MCF 10A (cell line): ENCODE measurements around the gene CYFIP1. TPM values are rescaled to one million over a fixed set of nuclear protein-coding genes. Genes with fewer than 3 reads are reported as not detected.

Experiments used
- BruUV-seq: library from RNA; stranded (reverse); fragments of 400-500 nt; replicated peaks from 2 replicates; lab custom pipeline; 2021; lab: Mats Ljungman, UMichigan
- CTCF ChIA-PET: fragments of 300-600 bp; sonication (Branson Sonifier 250); formaldehyde crosslinking; extraction: SDS; loops from one replicate; lab custom pipeline; 2021; ENCODE audit warnings: antibody characterized with exemption, inconsistent platforms; lab: Yijun Ruan, JAX
- POLR2A ChIA-PET: fragments of 300-600, 350-650 bp; sonication (Branson Sonifier 250); formaldehyde crosslinking; extraction: SDS; loops from one replicate; lab custom pipeline; 2020; ENCODE audit warnings: antibody characterized with exemption, inconsistent platforms; lab: Yijun Ruan, JAX
- DNase-seq: peaks from one replicate; pipeline ENCODE4 v3.0.0-alpha.2; 2018; ENCODE audit not compliant: unreplicated experiment
- H3K27ac Mint-ChIP-seq: one replicate; pipeline ENCODE4 v1.8.0; 2022; ENCODE audit warnings: mild to moderate bottlenecking, low read depth, mixed read lengths; ENCODE audit not compliant: unreplicated experiment
- H3K27me3 Mint-ChIP-seq: one replicate; pipeline ENCODE4 v1.8.0; 2022; ENCODE audit warnings: mixed read lengths; ENCODE audit not compliant: insufficient read depth, unreplicated experiment
- H3K36me3 Mint-ChIP-seq: one replicate; pipeline ENCODE4 v1.8.0; 2022; ENCODE audit warnings: mild to moderate bottlenecking, moderate library complexity, mixed read lengths; ENCODE audit not compliant: insufficient read depth, unreplicated experiment
- H3K4me1 Mint-ChIP-seq: one replicate; pipeline ENCODE4 v1.8.0; 2022; ENCODE audit warnings: mixed read lengths; ENCODE audit not compliant: insufficient read depth, unreplicated experiment
- H3K4me3 Mint-ChIP-seq: one replicate; pipeline ENCODE4 v1.8.0; 2022; ENCODE audit warnings: mild to moderate bottlenecking, moderate library complexity, mixed read lengths; ENCODE audit not compliant: unreplicated experiment
- H3K9me3 Mint-ChIP-seq: one replicate; pipeline ENCODE4 v1.8.0; 2022; ENCODE audit warnings: mixed read lengths; ENCODE audit not compliant: unreplicated experiment
- CTCF ChIP-seq: fragments of 200-600 bp; IDR thresholded peaks from one replicate; pipeline ENCODE4 v1.8.0; 2022; ENCODE audit warnings: antibody characterized with exemption, mild to moderate bottlenecking; ENCODE audit not compliant: unreplicated experiment
- intact Hi-C: fragments of 100-400 bp; cut with micrococcal nuclease; formaldehyde crosslinking; loops from 2 replicates; pipeline ENCODE4 v1.14.1; 2022
- total RNA-seq: library from RNA; stranded (reverse); gene quantifications from 2 replicates; pipeline ENCODE4 v1.2.3, GENCODE V29; 2022

The CYFIP1 gene
- total RNA-seq, 1 experiment from 2014 or later, result 99.1 TPM

- ChIA-PET CTCF (interaction anchor here (0.9 kb wide), 1 partner anchor 27 kb away, joined by 3 read pairs; no protein-coding TSS in a partner anchor), POLR2A (interaction anchor here (0.7 kb wide), 1 partner anchor 14 kb away, joined by 5 read pairs; no protein-coding TSS in a partner anchor)
- Mint-ChIP-seq H3K4me3 (no peak overlapping the region), H3K4me1 (no peaks in the 10 kb centered on the region), H3K27me3 (no peaks in the 10 kb centered on the region), H3K27ac (no peak overlapping the region), H3K9me3 (no peaks in the 10 kb centered on the region), H3K36me3 (peaks cover 58% of the 10 kb centered on the region)
- intact Hi-C loops, result no loop called here
- DNase-seq, result no peak
- BruUV-seq, result no TSS peak
- no peak for TF ChIP-seq CTCF
These were observed 78.1 kb downstream of the CYFIP1 start for GRCh38 chr15:22902046-22902445.

GRCh38 chr15:22895465-22896190, 84.5 kb downstream of the CYFIP1 start:
- no peak for TF ChIP-seq CTCF
- H3K27me3 Mint-ChIP-seq, result no peaks in the 10 kb centered on the region
- ChIA-PET CTCF (no interaction called here), POLR2A (interaction anchor here (0.6 to 1.4 kb wide), 6 partner anchors 11 to 569 kb away, joined by 3 to 6 read pairs (median 4); partner anchors contain the start of gene TUBGCP5)
- H3K4me1 Mint-ChIP-seq, result peaks cover 16% of the 10 kb centered on the region
- DNase-seq, result peak; percentile 95
- H3K27ac Mint-ChIP-seq, result peak overlapping the region; percentile 85
- no peaks in the 10 kb centered on the region for H3K9me3 Mint-ChIP-seq
- peak overlapping the region; percentile 22 for H3K4me3 Mint-ChIP-seq
- no TSS peak for BruUV-seq
- intact Hi-C loops, result loop anchor here (5.0 kb wide), 1 partner anchor 87 kb away; the partner anchor contains the start of gene CYFIP1
- H3K36me3 Mint-ChIP-seq, result peaks cover 70% of the 10 kb centered on the region

- no peak for DNase-seq
- CTCF ChIA-PET, result no interaction called here
- POLR2A ChIA-PET, result no interaction called here
- Mint-ChIP-seq H3K4me1 (peaks cover 16% of the 10 kb centered on the region), H3K27ac (no peak overlapping the region), H3K9me3 (no peaks in the 10 kb centered on the region), H3K4me3 (no peak overlapping the region), H3K27me3 (no peaks in the 10 kb centered on the region), H3K36me3 (peaks cover 71% of the 10 kb centered on the region)
- intact Hi-C loops, result no loop called here
- no TSS peak for BruUV-seq
- no peak for TF ChIP-seq CTCF
These were observed 86.3 kb downstream of the CYFIP1 start for GRCh38 chr15:22893881-22894280.

GRCh38 chr15:22893081-22893480, 87.1 kb downstream of the CYFIP1 start:
- no peak for TF ChIP-seq CTCF
- H3K27ac Mint-ChIP-seq, result peak overlapping the region; percentile 2
- POLR2A ChIA-PET, result interaction anchor here (0.5 kb wide), 1 partner anchor 514 kb away, joined by 3 read pairs; no protein-coding TSS in a partner anchor
- H3K9me3 Mint-ChIP-seq, result no peaks in the 10 kb centered on the region
- peaks cover 77% of the 10 kb centered on the region for H3K36me3 Mint-ChIP-seq
- no peak overlapping the region for H3K4me3 Mint-ChIP-seq
- CTCF ChIA-PET, result no interaction called here
- no TSS peak for BruUV-seq
- H3K27me3 Mint-ChIP-seq, result no peaks in the 10 kb centered on the region
- intact Hi-C loops, result no loop called here
- no peak for DNase-seq
- peaks cover 18% of the 10 kb centered on the region for H3K4me1 Mint-ChIP-seq
